ENCODE measurements around the gene F12.

- TF ChIP-seq EZH2 (IDR thresholded peaks at IDR 0.05; ENCODE audit: borderline replicate concordance, low read depth, low read length, severe bottlenecking) (no peak), CTCF (IDR thresholded peaks at IDR 0.05; ENCODE audit: borderline replicate concordance, extremely low read depth, low read length, poor library complexity, severe bottlenecking) (no peak)
Observed at GRCh38 chr5:177447066-177447610, 37.8 kb upstream of the F12 start.
